Fibroblast of lung (primary cell): ENCODE data around the gene RNF19B. TPM values are rescaled to one million over a fixed set of nuclear protein-coding genes. Genes with fewer than 3 reads are reported as not detected.

Experiments used
- DNase-seq, 2 donors: peaks; one replicate each; pipeline versions ENCODE4 v3.0.0 to v3.0.0-alpha.2; 2010; ENCODE audit warnings: low read depth in 2 of 2
- H2AFZ ChIP-seq: 2 replicates; pipeline ENCODE4 v1.5.1; 2012; ENCODE audit warnings: low read length, control low read depth, inconsistent platforms
- H3K27ac ChIP-seq: 2 replicates; pipeline ENCODE4 v1.5.1; 2011; ENCODE audit warnings: low read length, control low read depth; ENCODE audit not compliant: insufficient read depth
- H3K27me3 ChIP-seq: 2 replicates; pipeline ENCODE4 v1.5.1; 2011; ENCODE audit warnings: mild to moderate bottlenecking, low read length; ENCODE audit not compliant: control insufficient read depth, insufficient read depth
- H3K36me3 ChIP-seq: 2 replicates; pipeline ENCODE4 v1.5.1; 2011; ENCODE audit warnings: low read length; ENCODE audit not compliant: control insufficient read depth, insufficient read depth
- H3K4me1 ChIP-seq: 2 replicates; pipeline ENCODE4 v1.5.1; 2011; ENCODE audit warnings: low read length; ENCODE audit not compliant: control insufficient read depth, insufficient read depth; ENCODE audit errors: extremely low read depth
- H3K4me2 ChIP-seq: 2 replicates; pipeline ENCODE4 v1.5.1; 2011; ENCODE audit warnings: low read length, control low read depth; ENCODE audit not compliant: insufficient read depth; ENCODE audit errors: extremely low read depth
- H3K4me3 ChIP-seq, 4 experiments: fragments of 200-600 bp in 1 of 4; sonication (generic) in 1 of 4; replicated peaks in 1 of 4; 2 replicates each; pipeline ENCODE4 v1.5.1; 2011 to 2016; ENCODE audit warnings: low read length in 4 of 4, low read depth in 3 of 4, mild to moderate bottlenecking in 3 of 4, control low read depth in 2 of 4, inconsistent platforms in 1 of 4, mixed read lengths in 1 of 4; ENCODE audit not compliant: insufficient read depth in 1 of 4; ENCODE audit errors: control extremely low read depth in 1 of 4
- H3K79me2 ChIP-seq: 2 replicates; pipeline ENCODE4 v1.5.1; 2012; ENCODE audit warnings: mild to moderate bottlenecking, low read length, inconsistent platforms; ENCODE audit not compliant: control insufficient read depth, insufficient read depth
- H3K9ac ChIP-seq: 2 replicates; pipeline ENCODE4 v1.5.1; 2011; ENCODE audit warnings: mild to moderate bottlenecking, low read length, control low read depth; ENCODE audit not compliant: insufficient read depth
- H3K9me3 ChIP-seq: 2 replicates; pipeline ENCODE4 v1.5.1; 2012; ENCODE audit warnings: low read depth, low read length; ENCODE audit not compliant: control insufficient read depth, insufficient read depth
- H4K20me1 ChIP-seq: 2 replicates; pipeline ENCODE4 v1.5.1; 2011; ENCODE audit warnings: low read length; ENCODE audit not compliant: control insufficient read depth, insufficient read depth; ENCODE audit errors: extremely low read depth
- CTCF ChIP-seq, 2 donors: IDR thresholded peaks in 1 of 2; conservative IDR thresholded peaks in 1 of 2; 1 replicate in 1 of 2; 2 replicates in 1 of 2; pipeline ENCODE4 v1.5.1; 2011 to 2012; ENCODE audit warnings: low read length in 2 of 2, control low read depth in 1 of 2, inconsistent platforms in 1 of 2, low read depth in 1 of 2, mild to moderate bottlenecking in 1 of 2
- EZH2 ChIP-seq: IDR thresholded peaks from 2 replicates; pipeline ENCODE4 v1.5.1; 2012; ENCODE audit warnings: low read length, control low read depth, mild to moderate bottlenecking; ENCODE audit errors: missing control alignments
- polyA plus RNA-seq, 2 donors: library from polyadenylated mRNA; depleted of rRNA in 1 of 2; stranded (reverse) in 1 of 2; unstranded in 1 of 2; fragments of >200 nt; gene quantifications; 2 replicates each; pipeline ENCODE4 v1.2.1, GENCODE V29; 2011 to 2012; ENCODE audit warnings: missing spikeins in 1 of 2
- total RNA-seq: library from RNA; depleted of rRNA; stranded (reverse); fragments of >200 nt; gene quantifications from 2 replicates; pipeline ENCODE4 v1.2.1, GENCODE V29; 2014

The RNF19B gene
- total and polyA plus RNA-seq, 2 donors (not counting 1 experiment from before 2014, with no cell fraction given), result 10.1 to 15.4 TPM

- Histone ChIP-seq H4K20me1 (no peaks in the 10 kb centered on the region), H3K9me3 (no peaks in the 10 kb centered on the region), H3K9ac (no peak overlapping the region), H3K27ac (no peak overlapping the region), H3K79me2 (no peaks in the 10 kb centered on the region), H3K4me2 (no peak overlapping the region), H3K4me3 (no peak overlapping the region), H3K27me3 (no peaks in the 10 kb centered on the region), H3K36me3 (no peaks in the 10 kb centered on the region), H2AFZ (no peak overlapping the region), H3K4me1 (no peaks in the 10 kb centered on the region)
- DNase-seq, result no peak
- TF ChIP-seq CTCF (conservative IDR thresholded peaks at IDR 0.05 in 1 of 2, IDR thresholded peaks at IDR 0.05 in 1 of 2; ENCODE audit: low read depth in 1 of 2, low read length in 2 of 2) (no peak), EZH2 (no peak)
These were observed 15.1 kb downstream of the RNF19B start for GRCh38 chr1:32949519-32949918.

GRCh38 chr1:32948905-32949304 lies 15.7 kb downstream of the RNF19B start:
- Histone ChIP-seq H3K4me1 (no peaks in the 10 kb centered on the region), H3K36me3 (no peaks in the 10 kb centered on the region), H3K4me2 (no peak overlapping the region), H4K20me1 (no peaks in the 10 kb centered on the region), H3K4me3 (no peak overlapping the region), H2AFZ (no peak overlapping the region), H3K9ac (no peak overlapping the region), H3K9me3 (no peaks in the 10 kb centered on the region), H3K27ac (no peak overlapping the region), H3K79me2 (no peaks in the 10 kb centered on the region), H3K27me3 (no peaks in the 10 kb centered on the region)
- no peak for TF ChIP-seq EZH2
- no peak for TF ChIP-seq CTCF (conservative IDR thresholded peaks at IDR 0.05 in 1 of 2, IDR thresholded peaks at IDR 0.05 in 1 of 2; ENCODE audit: low read depth in 1 of 2, low read length in 2 of 2)
- DNase-seq, result no peak

- Histone ChIP-seq H3K79me2 (no peaks in the 10 kb centered on the region), H3K36me3 (no peaks in the 10 kb centered on the region), H3K4me2 (no peak overlapping the region), H3K27ac (no peak overlapping the region), H4K20me1 (no peaks in the 10 kb centered on the region), H3K9ac (no peak overlapping the region), H3K4me3 (no peak overlapping the region), H3K4me1 (no peaks in the 10 kb centered on the region), H3K27me3 (no peaks in the 10 kb centered on the region), H2AFZ (no peak overlapping the region), H3K9me3 (no peaks in the 10 kb centered on the region)
- TF ChIP-seq EZH2 (no peak), CTCF (conservative IDR thresholded peaks at IDR 0.05 in 1 of 2, IDR thresholded peaks at IDR 0.05 in 1 of 2; ENCODE audit: low read depth in 1 of 2, low read length in 2 of 2) (no peak)
- no peak for DNase-seq
These were observed 16.3 kb downstream of the RNF19B start for GRCh38 chr1:32948390-32948722.
